GM21526 (cell line): ENCODE measurements around the gene POLN.

Experiments
- ATAC-seq: cut with Tn5 transposase; IDR thresholded peaks from one replicate; pipeline ENCODE4 v1.9.1; 2021; ENCODE audit warnings: moderate library complexity; ENCODE audit not compliant: unreplicated experiment, low FRiP score

POLN gene

GRCh38 chr4:2089222-2089621 lies 152.7 kb downstream of the POLN start:
- no peak for ATAC-seq

GRCh38 chr4:2087170-2087569 lies 154.8 kb downstream of the POLN start:
- no peak for ATAC-seq

- ATAC-seq = no peak
These were observed 156.4 kb downstream of the POLN start for GRCh38 chr4:2085496-2085901.

- ATAC-seq = no peak
These were observed 157.6 kb downstream of the POLN start for GRCh38 chr4:2084316-2084715.

- ATAC-seq = no peak
These were observed 158.1 kb downstream of the POLN start for GRCh38 chr4:2083826-2084160.

- no peak for ATAC-seq
These were observed 158.7 kb downstream of the POLN start for GRCh38 chr4:2083116-2083825.

GRCh38 chr4:2082627-2083026 lies 159.3 kb downstream of the POLN start:
- no peak for ATAC-seq

- no peak for ATAC-seq
These were observed 159.8 kb downstream of the POLN start for GRCh38 chr4:2082118-2082517.

GRCh38 chr4:2081540-2081939 lies 160.4 kb downstream of the POLN start:
- ATAC-seq = no peak

GRCh38 chr4:2080429-2081300 lies 161.3 kb downstream of the POLN start:
- ATAC-seq = no peak

- ATAC-seq = no peak
These were observed 162.0 kb downstream of the POLN start for GRCh38 chr4:2079926-2080325.

- no peak for ATAC-seq
These were observed 162.9 kb downstream of the POLN start for GRCh38 chr4:2079006-2079405.

- ATAC-seq = no peak
These were observed 163.3 kb downstream of the POLN start for GRCh38 chr4:2078584-2078983.

GRCh38 chr4:2077537-2078460 lies 164.1 kb downstream of the POLN start:
- no peak for ATAC-seq

- ATAC-seq = no peak
These were observed 164.9 kb downstream of the POLN start for GRCh38 chr4:2076908-2077536.

- no peak for ATAC-seq
These were observed 165.7 kb downstream of the POLN start for GRCh38 chr4:2075987-2076907.

GRCh38 chr4:2075171-2075986 lies 166.5 kb downstream of the POLN start:
- no peak for ATAC-seq

GRCh38 chr4:2074588-2074987 lies 167.3 kb downstream of the POLN start:
- no peak for ATAC-seq
